ENCODE data around the gene RBM10. TPM values are rescaled to one million over a fixed set of nuclear protein-coding genes. Genes with fewer than 3 reads are reported as not detected.

The RBM10 gene
- total RNA-seq, 1 experiment from 2014 or later = 80.9 TPM

- Histone ChIP-seq H3K4me3 (ENCODE audit: low read depth, low read length, poor library complexity, severe bottlenecking) (no peak overlapping the region), H3K36me3 (ENCODE audit: insufficient read depth, low read length, poor library complexity, severe bottlenecking) (peaks cover 48% of the 10 kb centered on the region), H3K27me3 (replicated peaks; ENCODE audit: insufficient read depth, low read depth, low read length, poor library complexity) (no peaks in the 10 kb centered on the region), H3K9me3 (ENCODE audit: low read depth, low read length, poor library complexity, severe bottlenecking) (no peaks in the 10 kb centered on the region), H3K4me1 (ENCODE audit: insufficient read depth, low read length, poor library complexity, severe bottlenecking) (no peaks in the 10 kb centered on the region), H3K27ac (ENCODE audit: low read depth, low read length, poor library complexity, severe bottlenecking) (no peak overlapping the region)
- intact Hi-C loops (cut with micrococcal nuclease; ENCODE audit: unreplicated experiment) = no loop called here
- CTCF ChIA-PET = no interaction called here
- DNase-seq (ENCODE audit: low spot score) = no peak
- TF ChIP-seq EZH2 (IDR thresholded peaks at IDR 0.05; ENCODE audit: borderline replicate concordance, low read depth, low read length, poor library complexity, severe bottlenecking) (no peak), CTCF (conservative IDR thresholded peaks at IDR 0.05; ENCODE audit: low read depth, low read length) (no peak)
- POLR2A ChIA-PET (ENCODE audit: low non-redundant PET) = no interaction called here
- BruUV-seq (replicated peaks) = no TSS peak
Observed at GRCh38 chrX:47179221-47179927, 34.4 kb downstream of the RBM10 start.

GRCh38 chrX:47179928-47180255 lies 34.9 kb downstream of the RBM10 start:
- intact Hi-C loops (cut with micrococcal nuclease; ENCODE audit: unreplicated experiment) = no loop called here
- ChIA-PET CTCF (no interaction called here), POLR2A (ENCODE audit: low non-redundant PET) (no interaction called here)
- TF ChIP-seq CTCF (conservative IDR thresholded peaks at IDR 0.05; ENCODE audit: low read depth, low read length) = no peak
- TF ChIP-seq EZH2 (IDR thresholded peaks at IDR 0.05; ENCODE audit: borderline replicate concordance, low read depth, low read length, poor library complexity, severe bottlenecking) = no peak
- Histone ChIP-seq H3K27me3 (replicated peaks; ENCODE audit: insufficient read depth, low read depth, low read length, poor library complexity) (no peaks in the 10 kb centered on the region), H3K27ac (ENCODE audit: low read depth, low read length, poor library complexity, severe bottlenecking) (no peak overlapping the region), H3K4me3 (ENCODE audit: low read depth, low read length, poor library complexity, severe bottlenecking) (no peak overlapping the region), H3K9me3 (ENCODE audit: low read depth, low read length, poor library complexity, severe bottlenecking) (no peaks in the 10 kb centered on the region), H3K4me1 (ENCODE audit: insufficient read depth, low read length, poor library complexity, severe bottlenecking) (no peaks in the 10 kb centered on the region), H3K36me3 (ENCODE audit: insufficient read depth, low read length, poor library complexity, severe bottlenecking) (peaks cover 46% of the 10 kb centered on the region)
- BruUV-seq (replicated peaks) = no TSS peak
- no peak for DNase-seq (ENCODE audit: low spot score)

GRCh38 chrX:47180346-47180745 lies 35.3 kb downstream of the RBM10 start:
- Histone ChIP-seq H3K27me3 (replicated peaks; ENCODE audit: insufficient read depth, low read depth, low read length, poor library complexity) (no peaks in the 10 kb centered on the region), H3K27ac (ENCODE audit: low read depth, low read length, poor library complexity, severe bottlenecking) (no peak overlapping the region), H3K9me3 (ENCODE audit: low read depth, low read length, poor library complexity, severe bottlenecking) (no peaks in the 10 kb centered on the region), H3K36me3 (ENCODE audit: insufficient read depth, low read length, poor library complexity, severe bottlenecking) (peaks cover 46% of the 10 kb centered on the region), H3K4me3 (ENCODE audit: low read depth, low read length, poor library complexity, severe bottlenecking) (no peak overlapping the region), H3K4me1 (ENCODE audit: insufficient read depth, low read length, poor library complexity, severe bottlenecking) (no peaks in the 10 kb centered on the region)
- ChIA-PET POLR2A (ENCODE audit: low non-redundant PET) (no interaction called here), CTCF (no interaction called here)
- intact Hi-C loops (cut with micrococcal nuclease; ENCODE audit: unreplicated experiment) = no loop called here
- DNase-seq (ENCODE audit: low spot score) = no peak
- BruUV-seq (replicated peaks) = no TSS peak
- no peak for TF ChIP-seq EZH2 (IDR thresholded peaks at IDR 0.05; ENCODE audit: borderline replicate concordance, low read depth, low read length, poor library complexity, severe bottlenecking)
- no peak for TF ChIP-seq CTCF (conservative IDR thresholded peaks at IDR 0.05; ENCODE audit: low read depth, low read length)

All from A673 (cell line).